Epithelial cell of esophagus (primary cell): Measurements from ENCODE around the gene AGAP3.
A peak's percentile ranks its signal among the peaks of the same experiment; 100 is the strongest.

Experiments
- DNase-seq: peaks from one replicate; pipeline ENCODE4 v3.0.0; 2010; ENCODE audit warnings: low read depth
- H3K4me3 ChIP-seq: 2 replicates; pipeline ENCODE4 v1.5.1; 2011; ENCODE audit warnings: mild to moderate bottlenecking, low read length, control low read depth
- TF ChIP-seq, protein P1 (sequence below): IDR thresholded peaks from 2 replicates; pipeline ENCODE4 v1.5.1; 2011; ENCODE audit warnings: low read depth, mild to moderate bottlenecking, low read length, control low read depth, inconsistent platforms; ENCODE audit not compliant: insufficient read depth; ENCODE audit errors: missing control alignments

AGAP3 gene

DNA sequence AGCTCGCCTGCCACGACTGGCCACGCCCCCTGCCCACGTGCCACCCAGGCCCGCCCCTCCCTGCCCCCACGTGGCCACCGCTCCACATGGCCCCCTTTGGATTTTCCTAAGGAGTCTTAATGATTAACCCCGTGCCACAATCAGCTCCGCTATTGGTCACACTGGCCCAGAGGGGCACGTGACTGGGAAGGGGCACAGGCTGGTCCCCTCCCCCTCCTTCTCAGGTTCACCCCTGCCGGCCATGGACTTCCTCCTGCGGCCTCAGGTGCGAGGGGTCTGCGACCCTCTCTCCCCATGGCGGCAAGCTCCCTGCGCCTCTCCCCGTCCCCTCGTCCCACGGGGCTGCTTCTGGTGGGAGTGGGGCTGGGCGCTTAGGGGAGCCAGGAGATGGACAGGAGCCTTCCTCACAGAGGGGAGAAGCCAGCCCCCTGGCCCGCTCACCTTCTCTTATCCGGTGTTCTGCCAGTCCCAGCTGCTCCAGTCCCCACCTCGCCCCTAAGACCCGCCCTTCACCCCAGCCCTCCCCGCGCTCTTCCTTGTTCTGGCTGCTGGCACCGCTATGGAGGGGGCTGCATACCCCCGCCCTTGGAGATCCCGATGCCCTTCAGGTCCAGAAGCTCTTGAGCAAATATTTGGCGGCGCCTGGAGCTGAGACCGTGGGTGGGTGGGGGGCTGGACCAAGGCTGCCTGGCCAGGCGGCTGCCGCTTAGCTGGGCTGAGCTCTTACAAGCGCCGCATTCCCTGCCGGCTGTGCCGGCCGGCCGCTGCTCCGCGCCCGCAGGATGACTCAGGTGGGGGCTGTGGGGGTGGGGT is 23.7 kb upstream of the AGAP3 start:
- TF ChIP-seq, protein P1, sequence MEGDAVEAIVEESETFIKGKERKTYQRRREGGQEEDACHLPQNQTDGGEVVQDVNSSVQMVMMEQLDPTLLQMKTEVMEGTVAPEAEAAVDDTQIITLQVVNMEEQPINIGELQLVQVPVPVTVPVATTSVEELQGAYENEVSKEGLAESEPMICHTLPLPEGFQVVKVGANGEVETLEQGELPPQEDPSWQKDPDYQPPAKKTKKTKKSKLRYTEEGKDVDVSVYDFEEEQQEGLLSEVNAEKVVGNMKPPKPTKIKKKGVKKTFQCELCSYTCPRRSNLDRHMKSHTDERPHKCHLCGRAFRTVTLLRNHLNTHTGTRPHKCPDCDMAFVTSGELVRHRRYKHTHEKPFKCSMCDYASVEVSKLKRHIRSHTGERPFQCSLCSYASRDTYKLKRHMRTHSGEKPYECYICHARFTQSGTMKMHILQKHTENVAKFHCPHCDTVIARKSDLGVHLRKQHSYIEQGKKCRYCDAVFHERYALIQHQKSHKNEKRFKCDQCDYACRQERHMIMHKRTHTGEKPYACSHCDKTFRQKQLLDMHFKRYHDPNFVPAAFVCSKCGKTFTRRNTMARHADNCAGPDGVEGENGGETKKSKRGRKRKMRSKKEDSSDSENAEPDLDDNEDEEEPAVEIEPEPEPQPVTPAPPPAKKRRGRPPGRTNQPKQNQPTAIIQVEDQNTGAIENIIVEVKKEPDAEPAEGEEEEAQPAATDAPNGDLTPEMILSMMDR = no peak
- DNase-seq = peak; percentile 63
- peak overlapping the region; percentile 27 for H3K4me3 ChIP-seq

DNA sequence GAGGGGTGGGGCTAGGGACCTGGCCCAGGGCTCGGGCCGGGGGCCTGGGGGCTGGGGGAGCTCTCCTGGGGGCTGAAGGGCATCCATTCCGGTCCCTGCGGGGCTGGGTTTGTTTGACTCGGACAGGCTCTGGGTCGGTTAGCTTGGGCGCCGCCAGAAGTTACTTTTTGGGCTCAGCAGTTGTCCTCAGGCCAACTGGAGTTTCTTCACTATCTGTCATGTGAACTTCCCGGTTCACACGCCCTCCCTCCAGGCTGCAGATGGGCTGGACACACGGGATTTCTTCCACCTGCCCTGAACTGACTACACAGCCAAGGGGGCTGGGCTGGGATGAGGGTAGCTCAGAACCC is 23.1 kb upstream of the AGAP3 start:
- H3K4me3 ChIP-seq = no peak overlapping the region
- DNase-seq = peak; percentile 48
- TF ChIP-seq, protein P1 = no peak

DNA sequence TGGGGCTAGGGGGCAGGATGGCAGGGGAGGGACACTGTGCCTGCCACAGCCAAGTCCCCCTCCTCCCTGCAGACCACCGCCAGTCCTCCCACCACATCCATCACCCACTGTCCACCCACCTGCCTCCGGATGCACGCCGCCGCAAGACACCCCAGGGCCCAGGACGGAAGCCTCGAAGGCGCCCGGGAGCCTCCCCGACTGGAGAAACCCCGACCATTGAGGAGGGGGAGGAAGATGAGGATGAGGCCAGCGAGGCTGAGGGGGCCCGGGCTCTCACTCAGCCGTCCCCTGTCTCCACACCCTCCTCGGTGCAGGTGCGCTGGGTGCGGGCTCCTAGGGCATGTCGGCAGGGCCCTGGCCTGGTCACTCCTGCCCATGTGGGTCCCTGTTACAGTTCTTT is 21.8 kb upstream of the AGAP3 start:
- H3K4me3 ChIP-seq = no peak overlapping the region
- DNase-seq = no peak
- TF ChIP-seq, protein P1 = no peak

DNA sequence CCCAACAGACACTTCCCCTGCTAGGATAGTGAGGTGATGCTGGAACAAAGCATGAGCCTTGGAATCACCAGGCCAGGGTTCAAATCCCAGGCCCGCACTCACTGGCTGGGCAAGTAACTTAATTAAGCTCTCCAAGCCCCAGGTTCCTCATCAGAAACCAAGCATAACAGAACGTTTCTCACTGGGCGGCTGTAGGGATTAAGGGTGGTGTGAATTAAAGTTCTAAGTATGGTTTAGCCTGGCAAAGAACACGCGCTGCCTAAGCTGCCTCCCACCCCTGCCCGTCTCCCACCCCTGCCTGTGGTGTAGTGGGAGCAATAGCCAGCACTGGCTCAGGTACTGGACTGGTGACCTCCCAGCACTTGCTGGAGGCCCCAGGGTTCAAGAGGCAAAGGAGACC is 21.3 kb upstream of the AGAP3 start:
- TF ChIP-seq, protein P1 = no peak
- H3K4me3 ChIP-seq = no peak overlapping the region
- no peak for DNase-seq

DNA sequence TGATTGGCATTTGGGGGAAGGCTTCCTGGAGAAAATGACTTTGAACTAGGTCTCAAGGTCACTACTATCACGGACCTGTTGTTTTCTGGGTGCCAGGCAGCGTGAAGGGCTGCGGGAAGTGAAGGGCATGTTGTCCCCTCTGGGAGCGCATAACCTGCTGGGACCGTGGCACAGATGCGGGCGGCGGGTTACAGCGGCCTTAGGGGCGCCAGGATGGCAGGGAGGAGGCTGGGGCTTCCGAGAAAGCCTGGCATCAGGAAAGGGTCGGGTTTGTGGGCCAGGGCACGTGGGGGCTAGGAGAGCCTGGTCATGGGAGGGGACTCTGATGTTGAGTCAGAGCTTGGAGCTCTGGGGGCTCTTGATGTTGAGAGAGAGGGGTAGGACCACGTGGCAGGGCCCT is 20.8 kb upstream of the AGAP3 start:
- no peak for DNase-seq
- TF ChIP-seq, protein P1 = no peak
- H3K4me3 ChIP-seq = no peak overlapping the region

DNA sequence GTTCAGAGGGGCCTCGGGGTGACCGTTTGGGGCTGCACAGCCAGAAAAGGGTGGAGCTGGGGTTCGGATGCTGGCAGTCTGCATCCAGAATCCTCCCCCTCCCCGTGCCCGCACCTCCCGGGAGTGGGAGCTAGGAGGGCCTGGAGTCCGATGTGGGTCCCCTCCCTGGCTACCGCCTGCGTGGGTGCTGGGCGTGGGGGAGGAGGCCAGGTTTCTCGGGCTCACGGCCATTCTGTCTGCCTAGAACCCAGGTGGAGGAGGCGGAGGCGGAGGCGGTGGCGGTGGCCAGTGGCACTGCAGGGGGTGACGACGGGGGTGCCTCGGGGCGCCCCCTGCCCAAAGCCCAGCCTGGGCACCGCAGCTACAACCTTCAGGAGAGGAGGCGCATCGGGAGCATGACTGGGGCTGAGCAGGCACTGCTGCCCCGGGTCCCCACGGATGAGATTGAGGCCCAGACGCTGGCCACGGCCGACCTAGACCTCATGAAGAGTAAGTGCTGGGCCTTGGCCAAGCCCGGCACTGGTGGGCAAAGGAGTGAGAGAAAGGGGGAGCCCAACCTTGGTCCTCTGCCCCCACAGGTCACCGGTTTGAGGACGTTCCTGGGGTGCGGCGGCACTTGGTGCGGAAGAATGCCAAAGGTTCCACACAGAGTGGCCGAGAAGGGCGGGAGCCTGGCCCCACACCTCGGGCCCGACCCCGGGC is 19.9 kb upstream of the AGAP3 start:
- DNase-seq = no peak
- TF ChIP-seq, protein P1 = no peak
- H3K4me3 ChIP-seq = no peak overlapping the region
